Measurements from ENCODE around the gene PRORP.
"Not testable (repeated sequence)": the region's sequence is repeated elsewhere in the genome, so short reads cannot be mapped to it uniquely, and the experiment has no call there.

PRORP gene
- long read RNA-seq, donor 1, partial matches to known transcripts = 0 of 1 reads
- long read RNA-seq, donor 1, other reads (novel, unspliced or antisense) = 0 of 1 reads
- long read RNA-seq, donor 2, full-length matches to known transcripts = 2 of 2 reads
- long read RNA-seq, donor 2, partial matches to known transcripts = 0 of 2 reads
- long read RNA-seq, donor 2, other reads (novel, unspliced or antisense) = 0 of 2 reads
- long read RNA-seq, donor 3, transcript KIAA0391-203 (8 exons, 2,611 nt) = major isoform, 5 of 9 reads
- long read RNA-seq, donor 3, partial matches to known transcripts = 0 of 9 reads
- long read RNA-seq, donor 3, other reads (novel, unspliced or antisense) = 0 of 9 reads
- long read RNA-seq, donor 4, partial matches to known transcripts = 0 of 6 reads
- long read RNA-seq, donor 4, other reads (novel, unspliced or antisense) = 0 of 6 reads
- long read RNA-seq, donor 5, full-length matches to known transcripts = 7 of 7 reads
- long read RNA-seq, donor 5, partial matches to known transcripts = 0 of 7 reads
- long read RNA-seq, donor 5, other reads (novel, unspliced or antisense) = 0 of 7 reads
- long read RNA-seq, donor 6, partial matches to known transcripts = 0 of 5 reads
- long read RNA-seq, donor 6, other reads (novel, unspliced or antisense) = 0 of 5 reads
- long read RNA-seq, donor 7 = 0 reads
- long read RNA-seq, donor 8, full-length matches to known transcripts = 6 of 11 reads
- long read RNA-seq, donor 8, partial matches to known transcripts = 5 of 11 reads
- long read RNA-seq, donor 8, other reads (novel, unspliced or antisense) = 0 of 11 reads

DNA sequence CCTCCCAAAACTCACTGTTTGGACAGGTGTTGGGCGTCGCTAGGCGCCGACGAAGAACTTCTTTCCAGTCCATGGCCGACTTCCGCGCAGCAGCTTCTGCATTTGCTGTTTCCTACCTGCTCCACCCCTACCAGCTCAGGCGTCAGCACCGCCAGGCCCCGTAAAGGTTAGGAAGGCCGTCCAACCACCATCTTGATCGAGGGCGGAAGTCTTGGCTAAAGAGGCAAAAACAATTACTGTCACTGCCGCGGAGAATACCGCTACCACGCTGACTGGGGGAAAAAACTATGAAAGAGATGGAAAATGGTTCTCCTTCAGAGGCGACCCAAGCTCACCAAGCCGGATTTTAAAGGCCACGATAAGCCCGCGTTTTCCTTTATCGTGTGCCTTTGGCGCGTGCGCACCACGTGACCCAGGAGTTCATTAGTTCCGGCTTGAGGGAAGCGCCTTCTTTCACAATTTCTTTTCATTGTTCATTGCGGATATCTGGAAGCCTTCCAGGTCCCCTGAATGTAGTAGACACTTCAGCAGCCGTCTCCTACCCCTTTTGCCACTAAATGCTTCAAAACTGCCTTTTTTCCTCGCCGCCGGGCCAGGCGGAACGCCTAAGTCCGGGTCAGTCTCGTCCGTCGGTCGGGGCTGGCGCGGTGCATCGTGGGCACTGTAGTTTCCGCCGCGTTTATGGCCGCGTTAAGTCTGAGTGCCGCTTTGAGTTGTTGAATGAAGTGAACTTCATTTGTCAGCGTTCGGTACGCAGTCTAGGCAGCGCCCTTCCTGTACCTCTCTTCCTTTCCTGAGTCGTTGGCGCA, at the start of gene PRORP, which contains the start of gene PPP2R3C:
Gene PRORP (plus strand): TSS at position 666 of the 809 bp plus-strand sequence. CDS start 694 bp downstream, outside the sequence.
Gene PPP2R3C (minus strand): TSS at position 104 of the 809 bp plus-strand sequence. CDS start 31 bp downstream, at position 73.
- peak; percentile 99 for DNase-seq

DNA sequence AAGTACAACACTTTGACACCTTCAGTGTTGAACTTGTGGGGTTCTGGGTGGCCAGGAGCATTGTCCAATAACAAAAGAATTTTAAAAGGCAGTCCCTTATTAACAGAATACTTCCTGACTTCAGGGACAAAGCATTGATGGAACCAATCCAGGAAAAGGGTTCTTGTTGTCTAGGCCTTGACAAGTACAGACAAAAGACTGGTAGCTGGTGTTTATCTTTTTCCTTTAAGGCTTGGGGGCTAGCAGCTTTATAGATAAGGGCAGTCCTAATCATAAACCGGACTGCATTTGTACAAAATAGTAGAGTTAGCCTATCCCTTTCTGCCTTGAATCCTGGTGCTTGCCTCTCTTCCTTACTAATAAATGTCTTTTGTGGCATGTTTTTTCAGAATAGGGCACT, 48.9 kb upstream of the PRORP start:
- no peak for DNase-seq

DNA sequence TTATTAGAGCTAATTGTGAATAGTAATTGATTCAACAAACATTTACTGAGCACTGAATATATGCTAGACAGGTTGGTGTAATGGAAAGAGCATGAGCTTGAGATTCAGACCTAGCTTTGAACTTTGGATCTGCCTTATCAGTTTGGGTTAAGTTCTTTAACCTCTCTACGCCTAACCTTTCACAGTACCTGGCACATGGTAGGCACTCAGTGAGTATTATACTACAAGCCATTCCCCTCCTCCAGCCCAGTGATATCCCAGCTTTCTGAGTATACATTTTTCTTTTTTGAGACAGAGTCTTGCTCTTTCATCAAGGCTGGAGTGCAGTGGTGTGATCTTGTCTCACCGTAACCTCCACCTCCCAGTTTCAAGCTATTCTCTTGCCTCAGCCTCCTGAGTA, 44.3 kb upstream of the PRORP start:
- no peak for DNase-seq

DNA sequence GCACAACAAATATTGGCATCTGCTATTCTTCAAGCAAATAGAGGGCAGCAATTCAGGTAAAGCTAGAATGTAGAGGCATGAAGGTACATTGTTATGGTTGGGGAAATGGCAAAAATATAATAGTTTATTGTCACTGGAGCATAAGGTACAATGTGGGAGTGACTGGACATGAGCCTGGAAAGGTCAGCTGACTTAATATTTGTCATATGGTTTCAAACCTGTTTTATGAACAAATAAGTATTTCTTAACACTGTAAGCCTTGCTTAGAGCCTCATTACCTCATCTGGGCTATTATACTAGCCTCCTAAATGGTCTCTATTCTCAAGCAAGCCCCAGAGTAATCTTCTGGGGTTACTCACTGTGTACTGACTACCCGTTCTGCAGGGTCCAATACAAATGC, 42.6 kb upstream of the PRORP start:
- DNase-seq = no peak

DNA sequence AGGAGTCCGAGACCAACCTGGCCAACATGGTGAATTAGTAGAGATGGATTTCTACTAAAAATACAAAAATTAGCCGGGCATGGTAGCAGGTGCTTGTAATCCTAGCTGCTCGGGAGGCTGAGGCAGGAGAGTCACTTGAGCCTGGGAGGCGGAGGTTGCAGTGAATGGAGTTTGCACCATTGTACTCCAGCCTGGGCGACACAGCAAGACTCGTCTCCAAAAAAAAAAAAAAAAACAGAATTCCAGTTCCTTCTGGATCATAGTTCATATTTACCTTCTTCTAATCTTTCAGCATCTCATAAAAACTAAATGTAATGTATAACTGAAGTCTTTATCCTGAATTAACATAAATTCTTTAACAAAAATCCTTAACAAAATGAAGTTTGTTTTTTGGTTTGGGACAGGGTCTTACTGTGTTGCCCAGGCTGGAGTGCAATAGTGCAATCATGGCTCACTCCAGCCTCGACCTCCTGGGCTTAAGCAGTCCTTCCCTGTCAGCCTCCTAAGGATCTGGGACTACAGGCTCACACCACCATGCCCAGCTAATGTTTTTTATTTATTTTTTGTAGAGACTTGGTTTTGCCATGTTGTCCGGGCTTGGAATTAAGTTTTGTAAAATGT, 38.7 kb upstream of the PRORP start:
- DNase-seq = no peak

DNA sequence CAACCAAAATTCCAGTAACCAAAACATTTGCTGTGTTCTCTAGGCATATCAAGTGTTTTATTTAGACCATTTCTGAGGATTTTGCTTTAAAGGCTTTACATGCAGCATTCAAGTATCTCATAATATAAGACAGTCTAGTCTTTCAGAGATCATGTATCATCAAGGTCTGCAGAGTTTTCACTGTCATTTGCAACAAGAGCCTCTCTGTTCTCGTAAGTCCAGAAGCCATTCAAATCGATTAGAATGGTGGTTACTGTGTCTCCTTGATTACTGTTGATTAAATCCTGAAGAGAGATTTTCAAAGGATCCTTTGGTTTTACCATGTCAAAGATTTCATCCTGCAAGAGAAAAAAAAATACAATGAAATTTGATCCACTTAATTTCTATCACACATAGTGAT, 36.9 kb upstream of the PRORP start:
- DNase-seq = no peak

DNA sequence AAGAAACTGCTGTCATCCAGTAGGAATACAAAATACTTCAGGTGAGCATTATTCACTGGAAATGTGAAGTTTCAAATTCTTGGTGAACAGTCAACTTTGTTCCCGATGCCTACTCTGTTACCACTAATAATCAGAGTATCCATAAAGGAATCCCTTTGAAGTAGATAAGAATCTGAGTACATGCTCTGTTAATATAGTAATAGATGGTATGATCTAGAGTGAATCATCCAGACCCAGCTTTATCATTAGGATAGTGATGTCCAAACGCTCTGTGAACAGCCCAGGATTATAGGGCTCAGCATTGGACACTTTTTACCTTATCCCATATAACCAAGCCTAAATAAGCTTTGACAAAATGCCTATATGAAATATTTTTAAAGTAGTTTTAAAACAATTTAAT, 33.8 kb upstream of the PRORP start:
- DNase-seq = no peak

DNA sequence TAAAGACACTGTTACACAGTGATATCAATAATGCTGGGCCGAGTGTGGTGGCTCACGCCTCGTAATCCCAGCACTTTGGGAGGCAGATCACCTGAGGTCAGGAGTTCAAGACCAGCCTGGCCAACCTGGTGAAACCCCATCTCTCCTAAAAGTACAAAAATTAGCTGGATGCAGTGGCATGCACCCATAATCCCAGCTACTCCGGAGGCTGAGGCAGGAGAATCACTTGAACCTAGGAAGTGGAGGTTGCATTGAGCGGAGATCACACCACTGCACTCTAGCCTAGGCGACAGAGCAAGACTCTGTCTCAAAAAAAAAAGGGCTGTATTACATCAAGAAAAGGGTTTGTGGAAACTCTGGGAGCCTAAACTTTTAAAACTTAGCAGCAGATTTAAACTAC, 27.7 kb upstream of the PRORP start:
- DNase-seq = not testable (repeated sequence)

DNA sequence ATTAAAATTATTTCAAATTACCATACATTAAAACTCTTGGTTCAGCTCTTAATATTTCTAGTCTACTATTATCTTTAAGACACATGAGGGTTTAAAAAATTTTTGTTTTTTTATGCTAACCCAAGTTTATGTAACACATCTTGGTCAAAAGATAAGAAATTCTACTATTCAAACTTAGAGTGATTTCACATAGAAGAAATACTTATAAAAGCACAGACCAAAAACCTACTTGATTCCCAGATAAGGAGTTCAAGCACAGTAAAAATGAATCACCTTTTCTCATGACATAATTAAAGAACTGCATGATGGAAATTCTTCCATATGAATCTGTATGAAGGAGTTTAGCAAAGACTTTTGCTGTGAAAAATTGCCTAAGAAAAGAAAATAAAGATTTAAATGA, 14.5 kb upstream of the PRORP start:
- DNase-seq = no peak

DNA sequence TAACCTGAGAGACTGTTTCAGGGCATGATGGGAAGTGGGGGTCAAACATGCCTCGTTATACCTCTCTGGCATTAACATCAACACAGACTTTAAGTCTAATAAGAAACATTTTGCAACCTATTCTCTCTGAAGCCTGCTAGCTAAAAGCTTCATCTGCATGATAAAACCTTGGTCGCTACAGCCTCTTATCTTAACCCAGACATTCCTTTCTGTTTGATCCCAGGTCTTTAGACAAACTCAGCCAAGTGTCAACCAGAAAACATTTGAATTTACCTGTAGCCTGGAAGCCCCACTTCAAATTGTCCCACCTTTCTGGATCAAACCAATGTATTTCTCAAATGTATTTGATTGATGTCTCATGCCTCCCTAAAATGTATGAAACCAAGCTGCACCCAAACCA, 9.7 kb upstream of the PRORP start:
- DNase-seq = no peak

DNA sequence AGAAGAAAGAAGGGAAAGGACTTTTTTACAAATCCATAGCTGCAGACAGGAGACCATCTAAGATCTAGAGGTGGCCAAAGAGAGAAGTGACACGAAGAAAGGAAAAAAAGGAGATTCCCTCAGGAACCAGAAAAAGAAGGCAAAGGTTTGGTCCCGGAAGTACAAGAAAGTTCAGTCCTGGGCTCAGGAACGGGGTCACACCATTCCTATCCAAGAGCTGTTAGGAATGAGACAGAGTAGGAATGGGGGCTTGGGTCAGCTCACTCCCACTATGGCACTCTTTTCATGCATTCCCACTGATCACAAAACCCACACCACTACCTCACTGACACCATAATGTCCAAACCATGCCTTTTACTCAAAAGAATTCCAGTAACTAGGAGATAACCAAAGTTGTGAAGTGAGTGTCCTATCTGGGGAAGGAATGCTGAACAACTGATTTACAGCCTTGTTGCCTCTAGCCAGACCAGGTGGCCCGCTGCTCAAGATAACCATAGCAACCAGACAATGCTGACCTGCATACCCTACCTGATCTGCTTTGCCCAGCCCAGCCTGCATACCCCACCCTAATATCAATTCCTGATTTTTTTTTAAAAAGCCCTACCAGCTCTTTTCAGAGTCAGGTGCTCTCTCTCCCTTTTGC, 8.9 kb upstream of the PRORP start:
- no peak for DNase-seq

DNA sequence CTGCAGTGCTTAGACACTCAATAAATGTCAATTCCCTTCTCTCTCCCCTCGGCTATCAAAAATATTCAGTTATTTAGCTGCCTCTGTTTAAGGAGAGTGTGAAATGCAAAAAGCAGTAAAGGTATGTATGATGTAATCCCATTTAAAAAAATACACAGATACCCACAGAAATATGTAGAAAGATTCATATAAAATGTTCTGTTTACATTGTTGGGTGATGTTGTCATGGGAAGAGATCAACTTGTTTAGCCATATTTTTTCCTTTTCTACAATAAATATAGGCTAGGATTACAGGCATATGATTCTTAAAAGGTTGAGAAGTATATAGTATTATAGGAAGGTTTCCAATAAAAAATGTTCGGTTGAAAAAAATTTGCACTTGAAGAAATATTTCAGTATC, 8.3 kb upstream of the PRORP start:
- DNase-seq = no peak

DNA sequence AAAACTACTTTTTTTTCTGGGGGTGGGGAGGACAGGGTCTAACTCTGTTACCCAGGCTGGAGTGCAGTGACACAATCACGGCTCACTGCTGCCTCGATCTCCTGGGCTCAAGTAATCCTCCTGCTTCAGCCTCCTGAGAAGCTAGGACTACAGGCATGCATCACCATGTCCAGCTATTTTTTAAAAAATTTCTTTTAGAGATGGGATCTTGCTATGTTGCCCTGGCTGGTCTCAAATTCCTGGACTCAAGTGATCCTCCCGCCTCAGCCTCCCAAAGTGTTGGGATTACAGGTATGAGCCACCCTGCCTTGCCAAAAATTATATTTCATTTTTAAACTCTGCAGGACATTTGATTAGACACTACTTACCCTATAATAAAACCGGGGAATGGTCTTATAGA, 6.1 kb upstream of the PRORP start:
- DNase-seq = no peak

DNA sequence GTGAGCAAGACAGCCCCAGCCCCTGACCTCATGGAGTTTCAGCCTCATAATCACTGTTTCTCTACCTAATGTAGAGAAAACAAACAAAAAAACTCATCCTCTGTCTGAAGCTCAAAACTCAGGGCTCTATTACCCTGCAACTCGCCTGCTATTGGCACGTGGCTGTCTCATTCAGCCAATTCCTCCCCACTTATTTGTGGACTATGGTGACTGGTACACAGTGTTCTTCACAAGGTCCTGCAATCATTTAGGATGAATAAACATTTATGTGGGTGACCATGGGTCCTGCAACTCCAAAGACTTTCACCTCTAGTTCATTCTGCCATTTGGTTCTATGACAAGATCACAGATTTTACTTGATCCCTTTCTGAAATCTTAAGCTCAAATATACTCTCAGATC, 5.2 kb upstream of the PRORP start:
- no peak for DNase-seq

DNA sequence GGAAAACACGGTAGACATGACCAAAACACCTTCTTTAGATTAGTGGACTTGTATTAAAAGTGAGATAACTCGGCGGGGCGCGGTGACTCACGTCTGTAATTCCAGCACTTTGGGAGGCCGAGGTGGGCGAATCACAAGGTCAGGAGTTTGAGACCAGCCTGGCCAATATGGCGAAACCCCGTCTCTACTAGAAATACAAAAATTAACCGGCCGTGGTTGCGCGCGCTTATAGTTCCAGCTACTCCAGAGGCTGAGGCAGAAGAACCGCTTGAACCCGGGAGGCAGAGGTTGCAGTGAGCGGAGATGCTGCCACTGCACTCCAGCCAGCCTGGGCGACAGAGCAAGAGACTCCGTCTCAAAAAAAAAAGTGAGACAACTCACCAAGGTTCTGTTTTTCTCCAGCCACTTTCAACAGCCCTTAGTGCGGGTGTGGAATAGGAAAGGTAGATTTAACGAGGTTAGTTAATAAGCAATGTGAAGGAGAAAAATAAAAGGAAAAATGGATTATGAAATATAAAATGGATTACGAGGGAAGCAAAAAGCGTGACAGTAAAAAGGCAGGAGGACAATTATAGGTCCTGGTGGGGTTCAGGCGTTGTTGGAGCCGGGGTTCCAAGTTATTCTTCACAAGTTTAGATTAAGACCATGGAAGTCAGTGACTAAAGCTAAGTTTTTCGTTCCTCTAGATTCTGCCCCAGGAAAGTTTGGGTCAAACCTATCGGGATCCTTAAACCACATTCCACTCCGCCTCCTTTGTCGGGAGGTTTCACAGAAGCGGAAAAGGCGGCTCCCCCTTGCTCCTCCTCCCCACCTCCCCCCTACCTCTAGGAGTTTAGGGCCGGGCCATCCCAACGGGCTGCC, 1.1 kb upstream of the PRORP start:
- peak; percentile 10 for DNase-seq

DNA sequence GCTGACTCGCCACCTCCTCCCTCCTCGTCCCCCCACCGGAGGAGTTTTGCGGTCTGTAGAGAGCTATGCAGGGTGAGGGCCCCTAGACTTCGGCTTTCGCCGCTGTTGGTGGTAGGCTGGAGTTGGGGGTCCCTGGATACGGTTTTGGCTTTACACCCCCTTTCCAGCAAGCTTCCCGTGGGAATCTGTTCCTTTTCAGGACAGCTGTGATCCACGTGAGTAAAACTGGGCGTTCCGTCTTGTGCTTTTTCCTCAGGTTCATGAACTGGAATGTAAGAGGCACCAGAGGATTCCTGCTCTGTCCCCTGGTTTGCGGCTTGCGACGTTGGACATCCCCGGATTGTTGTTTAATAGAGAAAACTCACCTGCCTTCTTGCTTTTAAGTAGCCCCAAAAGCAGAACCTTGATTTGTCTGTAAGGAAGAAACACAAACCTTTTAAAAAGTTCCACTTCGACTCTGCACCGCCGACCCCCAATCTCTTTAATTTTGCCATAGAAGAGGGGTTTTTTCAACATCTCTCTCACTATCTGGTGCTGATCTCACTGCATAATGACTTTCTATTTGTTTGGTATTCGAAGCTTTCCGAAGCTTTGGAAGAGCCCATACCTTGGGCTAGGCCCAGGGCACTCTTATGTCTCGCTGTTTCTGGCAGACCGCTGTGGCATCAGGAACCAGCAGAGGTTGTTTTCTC, 490 bp downstream of the PRORP start:
- no peak for DNase-seq

DNA sequence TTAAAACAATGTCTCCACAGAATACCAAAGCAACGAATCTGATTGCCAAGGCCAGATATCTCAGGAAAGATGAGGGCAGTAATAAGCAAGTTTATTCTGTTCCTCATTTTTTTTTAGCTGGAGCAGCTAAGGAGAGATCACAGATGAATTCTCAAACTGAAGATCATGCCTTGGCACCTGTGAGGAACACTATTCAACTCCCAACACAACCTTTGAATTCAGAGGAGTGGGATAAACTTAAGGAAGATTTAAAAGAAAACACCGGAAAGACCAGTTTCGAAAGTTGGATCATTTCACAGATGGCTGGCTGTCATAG, 994 bp downstream of the PRORP start:
- DNase-seq = no peak

DNA sequence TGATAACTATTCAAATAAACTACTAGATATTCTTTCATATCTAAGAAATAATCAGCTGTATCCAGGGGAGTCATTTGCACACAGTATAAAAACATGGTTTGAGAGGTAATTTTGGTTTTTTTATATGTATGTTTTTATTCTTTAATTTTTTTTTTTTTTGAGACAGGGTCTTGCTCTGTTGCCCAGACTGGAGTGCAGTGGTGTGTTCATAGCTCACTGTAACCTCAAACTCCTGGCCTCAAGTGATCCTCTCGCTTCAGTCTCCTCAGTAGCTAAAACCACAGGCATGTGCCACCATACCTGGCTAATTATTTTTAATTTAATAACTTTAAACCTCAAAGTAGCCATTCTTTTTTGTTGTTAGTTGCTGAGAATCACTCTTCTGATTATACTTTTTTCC, 1.8 kb downstream of the PRORP start:
- DNase-seq = no peak

DNA sequence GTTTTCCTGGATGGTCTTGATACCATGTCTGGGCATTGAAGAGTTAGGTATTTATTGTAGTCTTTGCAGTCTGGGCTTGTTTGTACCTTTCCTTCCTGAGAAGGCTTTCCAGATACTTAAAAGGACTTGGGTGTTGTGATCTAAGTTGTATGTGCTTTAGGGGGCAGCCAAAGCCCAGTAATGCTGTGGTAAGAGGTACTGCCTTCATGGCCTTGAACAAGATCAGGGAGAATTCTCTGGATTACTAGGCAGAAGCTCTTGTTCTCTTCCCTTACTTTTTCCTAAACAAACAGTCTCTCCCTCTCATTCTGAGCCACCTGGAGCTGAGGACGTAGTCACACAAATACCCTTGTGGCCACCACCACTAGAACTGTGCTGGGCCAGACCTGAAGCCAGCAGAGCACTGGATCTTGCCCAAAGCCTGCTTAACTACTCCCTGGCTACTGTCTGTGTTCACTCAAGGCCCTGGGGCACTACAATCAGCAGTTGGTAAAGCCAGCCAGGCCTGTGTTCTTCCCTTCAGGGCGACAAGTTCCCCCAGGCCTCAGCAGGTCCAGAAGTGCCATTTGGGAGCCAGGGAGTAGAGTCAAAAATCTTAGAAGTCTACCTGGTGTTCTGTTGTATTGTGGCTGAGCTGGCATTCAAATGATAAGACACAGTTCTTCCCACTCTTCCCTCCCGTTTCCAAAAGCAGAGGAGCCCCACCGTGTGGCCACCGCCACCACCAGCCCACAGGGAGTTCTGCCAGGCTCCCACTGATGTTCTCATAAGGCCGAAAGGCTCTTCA, 11.4 kb downstream of the PRORP start:
- no peak for DNase-seq
